ENCODE measurements around the gene TMEM175.
"Not testable (repeated sequence)": the region's sequence is repeated elsewhere in the genome, so short reads cannot be mapped to it uniquely, and the experiment has no call there.

TMEM175 gene

GRCh38 chr4:997375-998071 lies 65.3 kb downstream of the TMEM175 start:
- peak; percentile 19 for DNase-seq
- no peaks in the 10 kb centered on the region for H3K36me3 ChIP-seq
- H3K4me1 ChIP-seq: no peaks in the 10 kb centered on the region
- H3K4me3 ChIP-seq (ENCODE audit: low read depth, low read length): no peak overlapping the region
- TF ChIP-seq CTCF (IDR thresholded peaks at IDR 0.05; ENCODE audit: low read depth, low read length): no peak
- peaks cover 63% of the 10 kb centered on the region for H3K27me3 ChIP-seq
- no peaks in the 10 kb centered on the region for H3K9me3 ChIP-seq

- Histone ChIP-seq H3K4me3 (ENCODE audit: low read depth, low read length) (no peak overlapping the region), H3K4me1 (no peaks in the 10 kb centered on the region), H3K36me3 (no peaks in the 10 kb centered on the region), H3K27me3 (peaks cover 68% of the 10 kb centered on the region), H3K9me3 (no peaks in the 10 kb centered on the region)
- no peak for DNase-seq
- TF ChIP-seq CTCF (IDR thresholded peaks at IDR 0.05; ENCODE audit: low read depth, low read length): no peak
Measured at GRCh38 chr4:998096-998691, 65.9 kb downstream of the TMEM175 start.

- not testable (repeated sequence) for H3K9me3 ChIP-seq; H3K4me1 ChIP-seq; H3K36me3 ChIP-seq; H3K4me3 ChIP-seq (ENCODE audit: low read depth, low read length)
- H3K27me3 ChIP-seq: peaks cover 80% of the 10 kb centered on the region
- DNase-seq: peak; percentile 19
Measured at GRCh38 chr4:999240-999863, 67.1 kb downstream of the TMEM175 start.

GRCh38 chr4:999882-1000425 lies 67.7 kb downstream of the TMEM175 start:
- no peak for TF ChIP-seq CTCF (IDR thresholded peaks at IDR 0.05; ENCODE audit: low read depth, low read length)
- no peak for DNase-seq
- H3K4me3 ChIP-seq (ENCODE audit: low read depth, low read length): no peak overlapping the region
- no peaks in the 10 kb centered on the region for H3K9me3 ChIP-seq
- peaks cover 86% of the 10 kb centered on the region for H3K27me3 ChIP-seq
- no peaks in the 10 kb centered on the region for H3K4me1 ChIP-seq
- H3K36me3 ChIP-seq: no peaks in the 10 kb centered on the region

GRCh38 chr4:1000686-1001260 lies 68.5 kb downstream of the TMEM175 start:
- no peaks in the 10 kb centered on the region for H3K4me1 ChIP-seq
- no peaks in the 10 kb centered on the region for H3K9me3 ChIP-seq
- H3K27me3 ChIP-seq: peaks cover 91% of the 10 kb centered on the region
- no peaks in the 10 kb centered on the region for H3K36me3 ChIP-seq
- no peak for DNase-seq
- no peak overlapping the region for H3K4me3 ChIP-seq (ENCODE audit: low read depth, low read length)
- no peak for TF ChIP-seq CTCF (IDR thresholded peaks at IDR 0.05; ENCODE audit: low read depth, low read length)

GRCh38 chr4:1001561-1002130 lies 69.4 kb downstream of the TMEM175 start:
- no peak for DNase-seq
- no peak for TF ChIP-seq CTCF (IDR thresholded peaks at IDR 0.05; ENCODE audit: low read depth, low read length)
- H3K4me1 ChIP-seq: no peaks in the 10 kb centered on the region
- H3K27me3 ChIP-seq: peaks cover 87% of the 10 kb centered on the region
- no peak overlapping the region for H3K4me3 ChIP-seq (ENCODE audit: low read depth, low read length)
- no peaks in the 10 kb centered on the region for H3K9me3 ChIP-seq
- H3K36me3 ChIP-seq: no peaks in the 10 kb centered on the region
